HFFc6 (cell line): ENCODE measurements around the gene SSBP4. TPM values are rescaled to one million over a fixed set of nuclear protein-coding genes. Genes with fewer than 3 reads are reported as not detected.
"Not testable (repeated sequence)": the region's sequence is repeated elsewhere in the genome, so short reads cannot be mapped to it uniquely, and the experiment has no call there.

Source experiments
- DNase-seq: peaks from one replicate; pipeline ENCODE4 v3.0.0-alpha.2; 2018
- H3K27ac Mint-ChIP-seq: 2 replicates; pipeline ENCODE4 v1.8.0; 2020; ENCODE audit warnings: mild to moderate bottlenecking, mixed read lengths
- H3K27me3 Mint-ChIP-seq: 2 replicates; pipeline ENCODE4 v1.8.0; 2021; ENCODE audit warnings: mild to moderate bottlenecking, moderate library complexity, mixed read lengths; ENCODE audit not compliant: insufficient read depth
- H3K36me3 Mint-ChIP-seq: 2 replicates; pipeline ENCODE4 v1.8.0; 2021; ENCODE audit warnings: low read depth, mixed read lengths
- H3K4me1 Mint-ChIP-seq: 2 replicates; pipeline ENCODE4 v1.8.0; 2020; ENCODE audit warnings: low read depth, mixed read lengths
- H3K4me3 Mint-ChIP-seq: 2 replicates; pipeline ENCODE4 v1.8.0; 2020; ENCODE audit warnings: mild to moderate bottlenecking, moderate library complexity, mixed read lengths
- H3K9me3 Mint-ChIP-seq: 2 replicates; pipeline ENCODE4 v1.8.0; 2020; ENCODE audit warnings: mild to moderate bottlenecking, mixed read lengths
- CTCF ChIP-seq: fragments of 200-600 bp; sonication (generic); IDR thresholded peaks from 2 replicates; pipeline ENCODE4 v1.5.0; 2021; ENCODE audit warnings: antibody characterized with exemption, mild to moderate bottlenecking
- total RNA-seq, 6 experiments: library from RNA; stranded (reverse); fragmentation: NEBNext Ultra II Directional; extraction: Animal tissue kit (Norgen Biotek cat#: 25700); gene quantifications; 2 replicates in 1 of 6; 3 replicates in 5 of 6; pipeline ENCODE4 v1.2.3, GENCODE V29; 2021

Gene SSBP4
- total RNA-seq, 6 experiments from 2014 or later = 76.4 to 84.3 (median 80.4) TPM

- DNase-seq = no peak
- Mint-ChIP-seq H3K27me3 (peaks cover 2% of the 10 kb centered on the region; the same call in 1 of the 2 replicates), H3K4me3 (no peak overlapping the region), H3K4me1 (peaks cover 14% of the 10 kb centered on the region; the same call in 1 of the 2 replicates), H3K36me3 (no peaks in the 10 kb centered on the region), H3K27ac (no peak overlapping the region), H3K9me3 (no peaks in the 10 kb centered on the region)
- no peak for TF ChIP-seq CTCF
Measured at GRCh38 chr19:18396471-18397241, 22.5 kb upstream of the SSBP4 start.

- Mint-ChIP-seq H3K27ac (no peak within 1 kb of the TSS), H3K9me3 (no peaks in the 10 kb centered on the region), H3K27me3 (peaks cover 2% of the 10 kb centered on the region; the same call in 1 of the 2 replicates), H3K4me1 (peaks cover 22% of the 10 kb centered on the region; the same call in 1 of the 2 replicates), H3K4me3 (no peak within 1 kb of the TSS), H3K36me3 (no peaks in the 10 kb centered on the region)
- no peak for TF ChIP-seq CTCF
- DNase-seq = no peak
Measured at GRCh38 chr19:18397242-18398202, 21.7 kb upstream of the SSBP4 start, which contains the start of gene LRRC25. Gene LRRC25 (minus strand): TSS chr19:18397622. CDS start chr19:18396963, 659 bp downstream.

GRCh38 chr19:18399008-18399407 lies 20.2 kb upstream of the SSBP4 start:
- Mint-ChIP-seq H3K9me3 (no peaks in the 10 kb centered on the region), H3K27me3 (peaks cover under 1% of the 10 kb centered on the region; the same call in 1 of the 2 replicates), H3K36me3 (no peaks in the 10 kb centered on the region), H3K27ac (no peak overlapping the region), H3K4me1 (peaks cover 22% of the 10 kb centered on the region; the same call in 1 of the 2 replicates), H3K4me3 (no peak overlapping the region)
- TF ChIP-seq CTCF = no peak
- DNase-seq = peak; percentile 68

- Mint-ChIP-seq H3K36me3 (no peaks in the 10 kb centered on the region), H3K27me3 (no peaks in the 10 kb centered on the region; the same call in 1 of the 2 replicates), H3K4me3 (no peak overlapping the region), H3K9me3 (no peaks in the 10 kb centered on the region), H3K4me1 (peaks cover 22% of the 10 kb centered on the region; the same call in 1 of the 2 replicates), H3K27ac (0 out of 2 replicates have a peak overlapping the region, but pooled peaks have one; percentile 22)
- peak; percentile 57 for TF ChIP-seq CTCF
- DNase-seq = peak; percentile 58
Measured at GRCh38 chr19:18401580-18402112, 17.6 kb upstream of the SSBP4 start.

GRCh38 chr19:18402455-18403248 lies 16.5 kb upstream of the SSBP4 start:
- H3K27ac Mint-ChIP-seq, H3K27me3 Mint-ChIP-seq, H3K9me3 Mint-ChIP-seq, H3K4me3 Mint-ChIP-seq, H3K36me3 Mint-ChIP-seq, DNase-seq: not testable (repeated sequence)
- peaks cover 20% of the 10 kb centered on the region; the same call in 1 of the 2 replicates for H3K4me1 Mint-ChIP-seq

- not testable (repeated sequence) for H3K9me3 Mint-ChIP-seq, H3K36me3 Mint-ChIP-seq, H3K27ac Mint-ChIP-seq, DNase-seq, H3K4me3 Mint-ChIP-seq, H3K27me3 Mint-ChIP-seq
- peaks cover 18% of the 10 kb centered on the region for H3K4me1 Mint-ChIP-seq
Measured at GRCh38 chr19:18405754-18406153, 13.4 kb upstream of the SSBP4 start.
